T-helper 1 cell treated with Interleukin-12 subunit alpha and Interleukin-12 subunit beta and Interleukin-4 antibody, amounts not matched to agents 30 μg/mL and 1 μg/mL, for 36 hours (primary cell): ENCODE data around the gene NRL.

Experiments used
- H3K27ac Mint-ChIP-seq: one replicate; pipeline ENCODE4 v1.8.0; 2021; ENCODE audit warnings: mild to moderate bottlenecking, mixed read lengths
- H3K27me3 Mint-ChIP-seq: one replicate; pipeline ENCODE4 v1.8.0; 2021; ENCODE audit warnings: low read depth, mixed read lengths
- H3K36me3 Mint-ChIP-seq: one replicate; pipeline ENCODE4 v1.8.0; 2021; ENCODE audit warnings: low read depth, mixed read lengths
- H3K4me1 Mint-ChIP-seq: one replicate; pipeline ENCODE4 v1.8.0; 2021; ENCODE audit warnings: low read depth, mixed read lengths
- H3K4me3 Mint-ChIP-seq: one replicate; pipeline ENCODE4 v1.8.0; 2021; ENCODE audit warnings: mild to moderate bottlenecking, moderate library complexity, mixed read lengths
- H3K9me3 Mint-ChIP-seq: one replicate; pipeline ENCODE4 v1.8.0; 2021; ENCODE audit warnings: mixed read lengths

The NRL gene

DNA sequence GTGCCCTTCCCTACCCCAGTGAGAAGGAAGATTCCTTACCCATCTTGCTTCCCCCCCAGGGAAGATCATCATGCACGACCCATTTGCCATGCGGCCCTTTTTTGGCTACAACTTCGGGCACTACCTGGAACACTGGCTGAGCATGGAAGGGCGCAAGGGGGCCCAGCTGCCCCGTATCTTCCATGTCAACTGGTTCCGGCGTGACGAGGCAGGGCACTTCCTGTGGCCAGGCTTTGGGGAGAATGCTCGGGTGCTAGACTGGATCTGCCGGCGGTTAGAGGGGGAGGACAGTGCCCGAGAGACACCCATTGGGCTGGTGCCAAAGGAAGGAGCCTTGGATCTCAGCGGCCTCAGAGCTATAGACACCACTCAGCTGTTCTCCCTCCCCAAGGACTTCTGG, 11.3 kb downstream of the NRL start:
- Mint-ChIP-seq H3K4me3 (no peak overlapping the region), H3K36me3 (peaks cover 37% of the 10 kb centered on the region), H3K27ac (peak overlapping the region; percentile 29), H3K9me3 (peaks cover 3% of the 10 kb centered on the region), H3K4me1 (peaks cover 14% of the 10 kb centered on the region), H3K27me3 (no peaks in the 10 kb centered on the region)

DNA sequence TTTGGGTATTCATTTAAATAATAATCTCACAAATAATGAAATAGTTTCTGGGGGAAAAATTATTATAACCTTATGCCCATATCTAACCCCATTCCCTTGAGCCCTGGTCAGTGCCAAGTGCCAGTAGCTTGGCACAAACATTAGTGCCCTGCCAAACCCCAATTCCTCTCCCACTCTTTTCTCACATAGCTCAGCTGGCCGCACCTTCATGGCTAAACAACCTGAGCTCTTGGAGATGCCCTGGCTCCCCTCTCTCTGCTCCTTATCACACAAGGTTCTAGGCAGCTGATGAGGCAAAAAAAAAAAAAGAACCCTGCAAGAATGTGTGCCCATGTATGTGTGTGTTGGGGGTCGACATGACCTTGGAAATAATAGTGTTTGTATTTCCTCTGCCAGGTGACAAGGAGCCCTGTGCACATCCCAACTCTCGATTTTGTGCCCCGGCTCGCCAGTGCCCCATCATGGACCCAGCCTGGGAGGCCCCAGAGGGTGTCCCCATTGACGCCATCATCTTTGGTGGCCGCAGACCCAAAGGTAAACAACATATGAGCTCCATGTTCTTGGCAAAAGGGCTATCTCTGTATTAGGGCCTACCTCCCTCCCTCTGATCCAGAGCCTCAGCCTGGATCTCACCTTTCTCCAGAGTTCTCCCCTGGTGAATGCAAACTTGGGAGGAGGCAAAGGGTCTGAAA, 12.2 kb downstream of the NRL start:
- H3K36me3 Mint-ChIP-seq, result peaks cover 40% of the 10 kb centered on the region
- H3K27ac Mint-ChIP-seq, result no peak overlapping the region
- peaks cover 3% of the 10 kb centered on the region for H3K9me3 Mint-ChIP-seq
- H3K27me3 Mint-ChIP-seq, result no peaks in the 10 kb centered on the region
- H3K4me1 Mint-ChIP-seq, result peaks cover 11% of the 10 kb centered on the region
- H3K4me3 Mint-ChIP-seq, result no peak overlapping the region

DNA sequence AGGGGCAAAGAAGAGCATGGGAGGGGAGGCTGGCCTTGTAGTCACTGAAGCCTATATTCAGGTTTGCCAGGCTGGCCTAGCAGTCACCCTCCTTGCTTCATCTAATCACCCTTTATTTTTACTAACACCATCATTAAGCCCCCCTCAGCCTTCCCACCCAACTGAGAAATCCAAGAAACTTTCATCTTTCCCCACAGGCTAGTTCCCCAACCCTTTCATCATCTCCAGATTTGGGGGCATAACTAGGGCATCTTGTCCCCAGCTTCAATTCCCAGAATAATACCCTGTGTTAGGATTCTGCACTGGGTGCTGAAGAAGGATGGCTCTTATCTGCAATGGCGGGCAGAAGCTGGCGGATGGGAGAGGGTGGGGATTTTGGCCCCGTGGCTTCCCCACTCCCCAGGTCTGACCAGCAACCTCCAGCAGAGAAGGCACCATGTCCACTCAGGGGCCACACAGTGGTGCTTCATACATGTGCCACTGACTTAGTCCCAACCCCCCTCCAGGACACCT, 13.7 kb downstream of the NRL start:
- H3K36me3 Mint-ChIP-seq, result peaks cover 43% of the 10 kb centered on the region
- H3K9me3 Mint-ChIP-seq, result peaks cover 3% of the 10 kb centered on the region
- H3K27ac Mint-ChIP-seq, result no peak overlapping the region
- H3K4me3 Mint-ChIP-seq, result no peak overlapping the region
- no peaks in the 10 kb centered on the region for H3K27me3 Mint-ChIP-seq
- peaks cover 13% of the 10 kb centered on the region for H3K4me1 Mint-ChIP-seq

DNA sequence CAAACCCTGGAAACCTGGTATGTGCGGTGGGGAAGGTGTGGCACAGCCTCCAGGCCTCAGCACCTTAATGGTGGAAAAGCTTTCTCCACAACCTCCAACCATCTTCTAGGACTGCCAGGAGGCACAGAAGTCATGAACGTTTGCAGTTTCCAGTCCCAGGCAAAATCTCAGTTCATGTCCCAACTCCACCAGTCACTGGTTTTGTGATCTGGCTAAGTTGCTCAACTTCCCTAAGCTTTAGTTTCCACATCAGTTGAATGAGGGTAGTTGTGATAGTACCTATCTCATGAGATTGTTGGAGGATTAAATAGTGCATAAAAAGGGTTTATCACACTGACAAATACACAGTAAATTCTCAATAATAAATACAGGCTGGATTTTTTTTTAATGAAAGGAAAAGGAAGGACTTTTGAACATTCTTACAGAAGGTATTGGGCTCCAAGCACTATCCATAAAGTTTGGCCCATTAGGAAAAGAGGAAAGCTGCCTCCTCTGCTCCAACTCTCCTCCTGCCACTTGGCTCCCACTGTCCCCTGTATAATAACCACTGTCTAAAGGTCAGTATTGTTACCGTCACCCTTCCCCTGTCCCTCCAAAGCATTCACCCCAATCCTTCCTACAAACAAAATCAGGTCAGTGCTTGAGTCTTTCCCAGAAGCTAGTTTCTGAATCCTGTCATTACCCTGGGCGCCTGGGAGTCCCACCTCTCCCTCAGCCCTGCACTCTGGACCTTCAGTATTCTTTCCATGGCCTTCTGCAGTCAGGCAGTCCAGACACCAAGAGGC, 14.4 kb downstream of the NRL start:
- Mint-ChIP-seq H3K4me1 (peaks cover 15% of the 10 kb centered on the region), H3K27me3 (no peaks in the 10 kb centered on the region), H3K9me3 (peaks cover 3% of the 10 kb centered on the region), H3K4me3 (no peak overlapping the region), H3K27ac (no peak overlapping the region), H3K36me3 (peaks cover 46% of the 10 kb centered on the region)

DNA sequence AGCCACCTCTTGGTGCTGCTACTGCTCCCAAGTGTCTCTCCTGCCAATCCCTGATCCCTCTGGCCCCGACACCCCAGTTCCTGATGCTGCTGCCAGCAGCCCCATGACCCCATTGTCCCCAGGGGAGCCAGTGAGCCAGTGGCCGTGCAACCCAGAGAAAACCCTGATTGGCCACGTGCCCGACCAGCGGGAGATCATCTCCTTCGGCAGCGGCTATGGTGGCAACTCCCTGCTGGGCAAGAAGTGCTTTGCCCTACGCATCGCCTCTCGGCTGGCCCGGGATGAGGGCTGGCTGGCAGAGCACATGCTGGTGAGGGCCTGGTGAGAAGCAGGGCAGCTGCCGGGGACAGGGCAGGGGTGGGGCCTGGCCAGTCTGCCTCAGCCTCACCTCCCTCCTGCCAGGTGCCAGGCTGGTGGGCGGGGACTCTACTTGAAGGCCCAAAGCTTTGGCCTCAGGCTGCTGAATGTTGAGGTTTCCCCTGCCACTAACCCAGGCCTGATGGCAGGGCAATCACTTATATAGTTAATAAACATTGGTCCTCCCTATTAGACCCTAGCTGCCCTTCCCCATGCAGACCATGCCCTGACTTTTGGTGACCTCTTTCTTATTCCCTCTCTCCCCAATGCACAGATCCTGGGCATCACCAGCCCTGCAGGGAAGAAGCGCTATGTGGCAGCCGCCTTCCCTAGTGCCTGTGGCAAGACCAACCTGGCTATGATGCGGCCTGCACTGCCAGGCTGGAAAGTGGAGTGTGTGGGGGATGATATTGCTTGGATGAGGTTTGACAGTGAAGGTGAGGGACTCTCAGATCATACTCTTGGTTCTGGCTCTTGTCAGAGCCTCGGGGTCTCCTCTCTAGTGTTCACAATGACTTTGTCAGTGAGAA, 15.6 kb downstream of the NRL start:
- Mint-ChIP-seq H3K27ac (no peak overlapping the region), H3K9me3 (no peaks in the 10 kb centered on the region), H3K36me3 (peaks cover 44% of the 10 kb centered on the region), H3K4me1 (peaks cover 15% of the 10 kb centered on the region), H3K27me3 (no peaks in the 10 kb centered on the region), H3K4me3 (no peak overlapping the region)

DNA sequence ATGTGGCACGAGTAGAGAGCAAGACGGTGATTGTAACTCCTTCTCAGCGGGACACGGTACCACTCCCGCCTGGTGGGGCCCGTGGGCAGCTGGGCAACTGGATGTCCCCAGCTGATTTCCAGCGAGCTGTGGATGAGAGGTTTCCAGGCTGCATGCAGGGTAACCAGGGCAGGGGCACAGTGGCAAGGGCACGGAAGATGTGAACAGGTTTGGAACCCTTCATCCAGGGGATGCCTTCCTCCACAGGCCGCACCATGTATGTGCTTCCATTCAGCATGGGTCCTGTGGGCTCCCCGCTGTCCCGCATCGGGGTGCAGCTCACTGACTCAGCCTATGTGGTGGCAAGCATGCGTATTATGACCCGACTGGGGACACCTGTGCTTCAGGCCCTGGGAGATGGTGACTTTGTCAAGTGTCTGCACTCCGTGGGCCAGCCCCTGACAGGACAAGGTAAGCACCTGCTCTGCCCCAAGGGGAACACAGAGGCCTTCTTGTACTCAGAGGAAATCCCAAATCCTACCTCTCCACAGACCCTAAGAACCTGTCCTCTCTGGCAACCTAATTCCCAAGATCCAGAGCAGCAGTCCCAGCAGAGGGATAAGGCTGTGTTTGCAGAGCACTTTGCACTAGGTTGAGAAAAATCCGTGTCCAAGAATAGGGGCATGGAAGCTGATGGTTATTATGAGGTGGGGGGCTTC, 16.4 kb downstream of the NRL start:
- Mint-ChIP-seq H3K36me3 (peaks cover 36% of the 10 kb centered on the region), H3K4me3 (no peak overlapping the region), H3K9me3 (no peaks in the 10 kb centered on the region), H3K27ac (no peak overlapping the region), H3K27me3 (no peaks in the 10 kb centered on the region), H3K4me1 (peaks cover 18% of the 10 kb centered on the region)

DNA sequence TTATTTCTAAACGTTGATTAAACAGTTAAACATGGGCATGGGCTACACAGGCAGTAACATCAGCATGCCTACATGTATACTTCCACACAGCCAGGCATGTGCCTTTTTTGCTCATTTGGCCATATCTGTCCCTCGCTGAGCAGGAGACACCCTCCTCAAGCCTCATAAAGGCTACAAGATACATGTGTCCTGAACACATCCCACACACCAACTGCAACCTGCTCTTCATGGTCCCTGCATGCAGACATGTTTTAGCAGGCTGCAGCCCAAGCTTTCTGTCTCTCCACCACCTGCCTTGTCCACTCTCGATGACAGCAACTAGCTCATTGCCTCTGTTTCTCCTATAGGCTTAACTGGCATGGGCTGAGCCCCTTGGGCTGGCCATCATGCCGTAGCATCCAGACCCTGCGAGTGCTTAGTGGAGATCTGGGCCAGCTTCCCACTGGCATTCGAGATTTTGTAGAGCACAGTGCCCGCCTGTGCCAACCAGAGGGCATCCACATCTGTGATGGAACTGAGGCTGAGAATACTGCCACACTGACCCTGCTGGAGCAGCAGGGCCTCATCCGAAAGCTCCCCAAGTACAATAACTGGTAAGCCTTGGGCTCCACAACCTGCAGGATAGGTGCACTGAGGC, 18.1 kb downstream of the NRL start:
- peaks cover 18% of the 10 kb centered on the region for H3K4me1 Mint-ChIP-seq
- no peaks in the 10 kb centered on the region for H3K27me3 Mint-ChIP-seq
- no peaks in the 10 kb centered on the region for H3K9me3 Mint-ChIP-seq
- H3K36me3 Mint-ChIP-seq, result peaks cover 24% of the 10 kb centered on the region
- peak overlapping the region; percentile 65 for H3K27ac Mint-ChIP-seq
- H3K4me3 Mint-ChIP-seq, result peak overlapping the region; percentile 62

DNA sequence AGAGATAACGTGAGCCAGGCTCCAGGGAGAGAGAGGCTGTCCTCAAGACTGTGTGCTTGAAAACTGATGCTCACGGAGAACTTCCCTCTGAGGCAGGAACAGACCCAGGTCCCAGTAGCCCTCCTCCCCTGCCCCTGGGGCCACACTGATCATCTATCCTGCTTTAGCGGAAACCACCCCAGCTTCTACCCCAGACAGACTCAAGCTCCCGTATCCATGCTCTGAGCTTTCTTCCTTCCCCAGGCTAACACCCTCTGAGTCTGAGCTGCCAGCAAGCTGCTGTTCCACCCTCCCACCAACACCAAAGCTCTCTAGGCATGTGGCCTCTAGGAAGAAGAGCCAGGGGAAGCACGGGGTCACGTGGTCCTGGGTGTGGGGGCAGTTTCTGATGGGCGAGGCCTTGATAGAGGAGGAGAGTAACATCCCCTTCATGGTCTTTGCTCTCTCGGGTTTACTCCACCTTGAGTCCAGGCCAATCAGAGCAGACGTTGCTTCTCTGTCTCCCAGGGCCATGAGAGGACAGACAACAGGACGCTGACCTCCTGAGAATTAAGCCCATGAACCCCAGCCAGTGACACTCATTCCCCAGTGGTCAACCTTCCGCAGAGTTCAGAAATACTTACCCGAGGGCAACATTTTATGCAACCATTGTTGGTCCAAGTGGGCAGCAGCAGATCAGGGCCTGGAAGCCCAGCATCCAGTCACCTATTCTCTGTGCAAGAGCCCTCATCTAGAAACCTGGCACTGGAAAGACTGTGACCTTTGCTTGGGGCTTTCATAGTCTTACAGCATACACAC, 19.3 kb downstream of the NRL start:
- H3K27me3 Mint-ChIP-seq, result no peaks in the 10 kb centered on the region
- H3K36me3 Mint-ChIP-seq, result peaks cover 22% of the 10 kb centered on the region
- H3K27ac Mint-ChIP-seq, result peak overlapping the region; percentile 97
- H3K9me3 Mint-ChIP-seq, result no peaks in the 10 kb centered on the region
- H3K4me1 Mint-ChIP-seq, result peaks cover 20% of the 10 kb centered on the region
- peak overlapping the region; percentile 99 for H3K4me3 Mint-ChIP-seq

DNA sequence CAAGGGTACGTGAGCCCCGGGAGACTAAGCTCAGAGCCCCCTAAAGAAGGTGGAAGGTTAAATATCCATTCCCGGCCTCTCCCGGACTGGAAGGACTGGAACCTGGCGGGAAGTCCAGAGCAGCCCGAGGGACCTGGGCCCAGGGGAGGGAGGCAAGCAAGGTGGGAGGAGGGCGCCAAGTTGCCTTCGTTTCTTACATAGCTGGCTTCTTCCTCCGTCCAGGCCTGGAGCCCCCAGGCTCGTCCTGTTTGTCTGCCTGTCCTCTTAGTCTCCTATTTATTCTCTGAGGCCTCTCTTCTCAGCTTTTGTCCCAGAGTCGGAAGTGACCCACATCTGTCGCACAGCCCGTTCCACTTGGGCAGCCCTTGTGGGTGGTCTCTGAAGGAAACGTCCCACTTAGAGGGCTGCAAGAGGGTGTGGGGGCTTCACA, 19.9 kb downstream of the NRL start:
- Mint-ChIP-seq H3K9me3 (no peaks in the 10 kb centered on the region), H3K27me3 (no peaks in the 10 kb centered on the region), H3K4me1 (peaks cover 22% of the 10 kb centered on the region), H3K27ac (peak overlapping the region; percentile 97), H3K4me3 (peak overlapping the region; percentile 99), H3K36me3 (peaks cover 19% of the 10 kb centered on the region)

DNA sequence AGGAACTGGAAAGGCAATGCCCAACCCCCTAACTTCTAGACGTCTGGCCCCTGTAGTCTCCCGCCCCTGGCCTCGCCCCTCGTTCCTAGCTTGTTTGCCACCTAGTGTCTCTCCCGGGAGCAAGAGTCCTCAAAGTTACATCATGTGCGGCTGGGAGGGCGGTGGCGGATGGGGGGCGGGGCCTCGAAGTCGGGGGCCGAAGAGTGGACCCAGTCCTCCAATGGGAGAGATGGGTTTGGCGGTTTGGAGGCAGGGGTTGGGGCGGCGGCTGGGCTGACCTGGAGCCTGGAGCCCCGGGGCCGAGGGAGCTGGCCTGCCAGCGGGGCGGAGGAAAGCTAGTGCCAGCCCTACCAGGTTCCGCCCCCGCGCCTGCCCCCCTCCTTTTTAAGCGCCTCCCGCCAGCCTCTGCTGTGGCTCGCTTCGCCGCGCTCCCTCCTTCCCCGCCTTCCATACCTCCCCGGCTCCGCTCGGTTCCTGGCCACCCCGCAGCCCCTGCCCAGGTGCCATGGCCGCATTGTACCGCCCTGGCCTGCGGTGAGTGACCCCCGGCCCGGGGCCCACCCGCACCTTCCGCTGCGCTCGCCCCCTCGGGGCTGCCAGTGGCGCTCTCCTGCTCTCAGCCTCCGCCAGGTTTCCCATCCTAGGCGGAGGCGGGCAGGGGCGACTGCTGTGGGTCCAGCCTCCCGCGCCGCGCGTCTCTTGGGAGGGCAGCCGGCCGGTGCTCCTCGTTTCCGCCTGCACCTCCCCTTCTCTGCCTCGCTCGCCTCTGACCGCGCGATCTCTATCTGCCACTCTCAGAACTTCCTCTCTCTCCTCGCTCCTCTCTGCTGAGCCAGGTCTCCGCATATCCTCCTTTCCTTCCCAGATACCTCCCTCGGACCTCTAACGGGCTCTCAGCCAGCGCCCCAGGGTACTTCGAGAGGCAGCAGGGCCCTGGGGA, 20.6 kb downstream of the NRL start, which contains the start of gene PCK2:
TSS of gene PCK2 (plus strand) at position 411 of the 940 bp plus-strand sequence. CDS start at position 506, 95 bp downstream.
- Mint-ChIP-seq H3K27ac (peak within 1 kb of the TSS; percentile 97), H3K9me3 (no peaks in the 10 kb centered on the region), H3K27me3 (no peaks in the 10 kb centered on the region), H3K4me3 (peak within 1 kb of the TSS; percentile 99), H3K4me1 (peaks cover 25% of the 10 kb centered on the region), H3K36me3 (peaks cover 18% of the 10 kb centered on the region)

DNA sequence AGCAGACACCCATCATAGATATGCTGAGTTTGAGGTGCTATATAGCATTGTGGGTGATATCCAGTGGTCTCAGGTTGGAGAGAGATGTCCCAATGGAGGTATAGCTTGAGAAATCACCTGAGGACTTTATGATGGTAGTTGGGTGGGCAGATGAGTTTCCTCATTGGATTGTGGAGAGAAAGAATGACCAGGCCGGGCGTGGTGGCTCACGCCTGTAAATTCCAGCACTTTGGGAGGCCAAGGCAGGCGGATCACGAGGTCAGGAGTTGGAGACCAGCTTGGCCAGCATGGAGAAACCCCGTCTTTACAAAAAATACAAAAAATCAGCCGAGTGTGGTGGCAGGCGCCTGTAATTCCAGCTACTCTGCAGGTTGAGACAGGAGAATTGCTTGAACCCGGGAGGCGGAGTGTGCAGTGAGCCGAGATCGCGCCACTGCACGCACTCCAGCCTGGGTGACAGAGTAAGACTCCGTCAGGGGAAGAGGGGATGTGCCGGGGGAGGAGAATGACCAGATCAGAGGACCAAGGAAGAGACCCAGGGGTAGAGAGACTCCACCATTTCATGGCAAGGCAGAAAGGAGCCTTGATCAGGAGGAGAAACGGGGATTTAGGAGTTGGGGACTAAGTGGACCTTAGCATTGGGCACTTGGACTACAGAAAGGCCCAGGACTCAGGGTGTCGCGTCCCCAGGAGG, 21.4 kb downstream of the NRL start:
- H3K36me3 Mint-ChIP-seq, result peaks cover 18% of the 10 kb centered on the region
- no peaks in the 10 kb centered on the region for H3K9me3 Mint-ChIP-seq
- peak overlapping the region; percentile 97 for H3K27ac Mint-ChIP-seq
- H3K27me3 Mint-ChIP-seq, result no peaks in the 10 kb centered on the region
- peak overlapping the region; percentile 99 for H3K4me3 Mint-ChIP-seq
- peaks cover 25% of the 10 kb centered on the region for H3K4me1 Mint-ChIP-seq
